ACC112 (cell line): ENCODE measurements around the gene PLPPR5.

ENCODE experiments used
- H2AFZ ChIP-seq: fragments of 200-600 bp; sonication (generic); one replicate; pipeline ENCODE4 v1.6.0; 2017; ENCODE audit warnings: antibody characterized with exemption, low read length; ENCODE audit not compliant: unreplicated experiment
- H3K27ac ChIP-seq: fragments of 200-600 bp; sonication (generic); 2 replicates; pipeline ENCODE4 v1.5.1; 2014; ENCODE audit warnings: low read depth, mild to moderate bottlenecking, antibody characterized with exemption, low read length, moderate library complexity
- H3K27me3 ChIP-seq: fragments of 200-600 bp; sonication (generic); 2 replicates; pipeline ENCODE4 v1.6.1; 2014; ENCODE audit warnings: mild to moderate bottlenecking, antibody characterized with exemption, low read length, moderate library complexity, mixed read lengths; ENCODE audit not compliant: insufficient read depth
- H3K36me3 ChIP-seq: fragments of 200-600 bp; sonication (generic); 2 replicates; pipeline ENCODE4 v1.6.1; 2016; ENCODE audit warnings: mild to moderate bottlenecking, antibody characterized with exemption, low read length, moderate library complexity, mixed read lengths; ENCODE audit not compliant: insufficient read depth
- H3K4me1 ChIP-seq: fragments of 200-600 bp; sonication (generic); one replicate; pipeline ENCODE4 v1.6.1; 2016; ENCODE audit warnings: low read length, mixed read lengths; ENCODE audit not compliant: insufficient read depth, unreplicated experiment, control insufficient read depth
- H3K4me3 ChIP-seq: fragments of 200-600 bp; sonication (generic); 2 replicates; pipeline ENCODE4 v1.5.1; 2014; ENCODE audit warnings: mild to moderate bottlenecking, low read depth, low read length
- H3K79me2 ChIP-seq: fragments of 200-600 bp; sonication (generic); one replicate; pipeline ENCODE4 v1.6.0; 2016; ENCODE audit warnings: low read length; ENCODE audit not compliant: control insufficient read depth, unreplicated experiment, insufficient read depth

Gene PLPPR5

DNA sequence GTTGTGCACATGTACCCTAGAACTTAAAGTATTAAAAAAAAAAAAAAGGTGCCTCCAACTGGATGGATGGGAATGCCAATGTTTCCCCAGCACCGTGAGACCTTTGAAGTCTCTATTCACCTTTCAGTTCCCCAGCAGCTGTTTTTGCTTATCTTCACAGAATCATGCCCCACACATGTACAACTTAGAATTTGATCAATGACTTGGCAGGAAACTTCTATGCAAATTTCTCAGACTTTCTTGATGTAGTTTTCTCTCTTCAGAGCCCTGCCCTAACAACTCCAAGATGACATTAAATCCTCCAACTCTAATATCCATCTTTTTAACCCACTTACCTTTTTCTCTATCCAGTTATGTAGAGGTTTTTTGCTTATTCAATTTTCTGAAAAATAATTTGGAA, 144.3 kb downstream of the PLPPR5 start:
- Histone ChIP-seq H3K27ac (no peak overlapping the region), H3K79me2 (no peaks in the 10 kb centered on the region), H3K36me3 (no peaks in the 10 kb centered on the region), H2AFZ (no peak overlapping the region), H3K4me3 (no peak overlapping the region), H3K4me1 (no peaks in the 10 kb centered on the region), H3K27me3 (peaks cover 21% of the 10 kb centered on the region; the same call in 1 of the 2 replicates)

DNA sequence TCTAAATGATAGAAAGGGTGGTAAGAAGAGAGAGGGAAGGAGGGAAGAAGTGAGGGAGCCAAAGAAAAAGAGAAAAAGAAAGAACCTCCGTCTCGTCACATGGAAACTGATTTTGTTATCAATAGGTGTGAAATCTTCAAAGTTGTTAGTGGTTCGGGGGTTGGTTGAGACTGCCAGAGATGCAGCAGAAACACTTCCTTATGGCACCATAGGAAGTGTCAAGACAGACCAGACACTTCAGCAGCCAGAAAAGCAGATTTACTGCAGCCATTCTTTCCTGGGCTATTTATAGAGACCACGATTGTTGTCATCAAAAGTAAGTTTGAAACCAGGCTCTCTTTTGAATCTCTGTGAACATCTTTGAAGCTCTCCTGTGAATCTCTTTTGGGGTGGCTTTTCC, 150.5 kb downstream of the PLPPR5 start:
- Histone ChIP-seq H3K36me3 (no peaks in the 10 kb centered on the region), H3K27me3 (peaks cover 23% of the 10 kb centered on the region; the same call in 1 of the 2 replicates), H3K79me2 (no peaks in the 10 kb centered on the region), H3K4me1 (no peaks in the 10 kb centered on the region), H3K27ac (no peak overlapping the region), H2AFZ (no peak overlapping the region), H3K4me3 (no peak overlapping the region)

DNA sequence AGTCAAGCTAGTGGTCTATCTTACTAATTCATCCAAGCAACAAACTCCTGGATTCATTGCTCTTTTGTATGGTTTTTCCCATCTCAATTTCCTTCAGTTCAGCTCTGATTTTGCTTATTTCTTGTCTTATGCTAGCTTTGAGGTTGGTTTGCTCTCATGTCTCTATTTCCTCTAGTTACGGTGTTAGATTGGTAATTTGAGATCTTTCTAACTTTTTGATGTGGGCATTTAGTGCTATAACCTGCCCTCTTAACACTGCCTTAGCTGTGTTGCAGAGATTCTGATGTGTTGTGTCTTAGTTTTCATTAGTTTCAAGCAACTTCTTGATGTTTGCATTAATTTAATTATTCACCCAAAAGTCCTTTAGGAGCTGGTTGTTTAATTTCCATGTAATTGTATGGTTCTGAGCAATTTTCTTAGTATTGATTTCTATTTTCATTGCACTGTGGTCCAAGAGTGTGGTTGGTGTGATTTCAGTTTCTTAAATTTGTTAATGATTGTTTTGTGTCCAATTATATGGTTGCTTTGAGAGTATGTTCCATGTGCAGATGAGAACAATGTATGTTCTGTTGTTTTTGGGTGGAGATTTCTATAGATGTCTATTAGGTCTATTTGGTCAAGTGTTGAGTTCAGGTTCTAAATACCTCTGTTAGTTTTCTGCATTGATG, 154.6 kb downstream of the PLPPR5 start:
- no peaks in the 10 kb centered on the region for H3K79me2 ChIP-seq
- peaks cover 8% of the 10 kb centered on the region; the same call in 1 of the 2 replicates for H3K27me3 ChIP-seq
- H3K27ac ChIP-seq = no peak overlapping the region
- no peak overlapping the region for H3K4me3 ChIP-seq
- H3K4me1 ChIP-seq = no peaks in the 10 kb centered on the region
- H3K36me3 ChIP-seq = no peaks in the 10 kb centered on the region
- no peak overlapping the region for H2AFZ ChIP-seq

DNA sequence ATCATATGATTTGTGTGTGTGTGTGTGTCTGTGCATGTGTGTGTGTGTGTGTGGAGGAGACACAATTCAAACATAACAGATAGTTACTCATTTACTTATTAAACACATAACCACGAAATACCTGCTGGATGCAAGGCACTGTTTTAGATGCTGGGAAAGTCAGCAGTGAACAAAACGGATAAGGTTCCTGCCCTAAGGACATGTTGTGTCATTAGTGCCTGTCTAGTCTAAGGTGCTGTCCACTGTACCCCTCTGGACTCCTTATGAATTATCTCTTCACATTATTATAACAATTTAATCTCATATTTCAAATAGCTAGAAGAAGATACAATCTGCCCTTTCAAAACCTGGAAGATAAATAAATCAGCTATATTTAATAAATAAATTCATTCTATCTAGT, 162.4 kb downstream of the PLPPR5 start:
- no peak overlapping the region for H3K4me3 ChIP-seq
- H3K36me3 ChIP-seq = no peaks in the 10 kb centered on the region
- no peaks in the 10 kb centered on the region for H3K79me2 ChIP-seq
- H3K27ac ChIP-seq = no peak overlapping the region
- H3K27me3 ChIP-seq = no peaks in the 10 kb centered on the region
- H3K4me1 ChIP-seq = no peaks in the 10 kb centered on the region
- H2AFZ ChIP-seq = no peak overlapping the region
